Measurements from ENCODE around the gene MAP2K6. TPM values are rescaled to one million over a fixed set of nuclear protein-coding genes. Genes with fewer than 3 reads are reported as not detected.

Gene MAP2K6
- total and polyA plus RNA-seq, 2 of the 8 experiments (the other 6 are each of a cell fraction or from before 2014, with no cell fraction given): 11.0 to 44.1 TPM

DNA sequence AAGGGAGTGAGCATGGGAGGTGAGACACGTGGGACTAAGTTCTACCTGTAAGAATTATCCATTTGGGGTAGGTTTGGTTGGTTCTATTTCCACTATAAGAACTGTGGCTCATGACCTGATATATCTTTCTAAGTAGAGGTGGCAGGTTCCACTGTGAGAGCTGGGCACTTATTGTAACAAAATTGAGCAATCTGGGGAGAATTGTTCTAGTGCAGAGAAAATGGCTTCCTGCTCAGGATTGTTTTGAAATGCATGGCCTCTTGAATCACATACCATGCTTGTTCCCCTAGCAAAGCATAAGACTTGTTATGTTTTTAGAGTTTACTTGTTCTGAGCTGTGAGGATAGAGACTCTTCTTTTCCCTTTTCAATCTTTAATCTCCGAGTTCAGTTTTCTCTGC, 125.9 kb downstream of the MAP2K6 start (continued):
- TF ChIP-seq ATF2 (IDR thresholded peaks at IDR 0.05; ENCODE audit: low read length) (no peak), SIN3A (conservative IDR thresholded peaks at IDR 0.05 in 1 of 2, IDR thresholded peaks at IDR 0.05 in 1 of 2; ENCODE audit: low read depth in 1 of 2, low read length in 2 of 2) (no peak), SIX5 (IDR thresholded peaks at IDR 0.05; ENCODE audit: low read depth, low read length) (no peak), GTF2F1 (IDR thresholded peaks at IDR 0.05; ENCODE audit: borderline replicate concordance, low read depth, low read length) (no peak), TCF12 (IDR thresholded peaks at IDR 0.05; ENCODE audit: low read depth, low read length) (no peak), HDAC6 (IDR thresholded peaks at IDR 0.05; ENCODE audit: low read depth, low read length) (no peak), TAF1 (IDR thresholded peaks at IDR 0.05; ENCODE audit: low read depth, low read length) (no peak), CREB1 (IDR thresholded peaks at IDR 0.05) (no peak), CBX8 (IDR thresholded peaks at IDR 0.05; ENCODE audit: borderline replicate concordance, low read depth, low read length) (no peak), RAD21 (IDR thresholded peaks at IDR 0.05 in 1 of 2, conservative IDR thresholded peaks at IDR 0.05 in 1 of 2; ENCODE audit: low read depth in 2 of 2, low read length in 2 of 2) (no peak)

All from H1 (cell line).